Hepatocyte (in vitro differentiated cells): ENCODE measurements around the gene SIL1. TPM values are rescaled to one million over a fixed set of nuclear protein-coding genes. Genes with fewer than 3 reads are reported as not detected.

ENCODE experiments used
- DNase-seq: peaks from one replicate; pipeline ENCODE4 v3.0.0-alpha.2; 2016; ENCODE audit warnings: low spot score
- H2AFZ ChIP-seq: fragments of 200-600 bp; sonication (generic); 2 replicates; pipeline ENCODE4 v1.6.0; 2016; ENCODE audit warnings: antibody characterized with exemption, mild to moderate bottlenecking
- H3K27ac ChIP-seq: fragments of 200-600 bp; sonication (generic); 2 replicates; pipeline ENCODE4 v1.5.1; 2016; ENCODE audit warnings: mild to moderate bottlenecking
- H3K27me3 ChIP-seq: fragments of 200-600 bp; sonication (generic); 2 replicates; pipeline ENCODE4 v1.6.1; 2016
- H3K36me3 ChIP-seq: fragments of 200-600 bp; sonication (generic); replicated peaks from 2 replicates; pipeline ENCODE4 v1.5.1; 2016; ENCODE audit warnings: low read depth; ENCODE audit not compliant: insufficient read depth
- H3K4me1 ChIP-seq: fragments of 200-600 bp; sonication (generic); 2 replicates; pipeline ENCODE4 v1.5.1; 2016; ENCODE audit warnings: mild to moderate bottlenecking, moderate library complexity; ENCODE audit not compliant: insufficient read depth
- H3K4me2 ChIP-seq: fragments of 200-600 bp; sonication (generic); 2 replicates; pipeline ENCODE4 v1.6.0; 2016
- H3K4me3 ChIP-seq: fragments of 200-600 bp; sonication (generic); 2 replicates; pipeline ENCODE4 v1.5.1; 2016; ENCODE audit warnings: mild to moderate bottlenecking
- H3K79me2 ChIP-seq: fragments of 200-600 bp; sonication (generic); 2 replicates; pipeline ENCODE4 v1.6.0; 2017; ENCODE audit warnings: mild to moderate bottlenecking
- H3K9me2 ChIP-seq: fragments of 200-600 bp; sonication (generic); replicated peaks from 2 replicates; pipeline ENCODE4 v1.6.0; 2017; ENCODE audit warnings: mild to moderate bottlenecking; ENCODE audit not compliant: insufficient read depth
- H3K9me3 ChIP-seq: fragments of 200-600 bp; sonication (generic); 2 replicates; pipeline ENCODE4 v1.5.1; 2016; ENCODE audit warnings: low read depth, mild to moderate bottlenecking
- H4K20me1 ChIP-seq: fragments of 200-600 bp; sonication (generic); 2 replicates; pipeline ENCODE4 v1.6.0; 2016; ENCODE audit warnings: mild to moderate bottlenecking; ENCODE audit not compliant: insufficient read depth, poor library complexity, severe bottlenecking
- CTCF ChIP-seq: fragments of 200-600 bp; sonication (generic); IDR thresholded peaks from 2 replicates; pipeline ENCODE4 v1.5.1; 2016; ENCODE audit warnings: antibody characterized with exemption, mild to moderate bottlenecking; ENCODE audit not compliant: poor library complexity
- EZH2 ChIP-seq: fragments of 200-600 bp; sonication (generic); IDR thresholded peaks from 2 replicates; pipeline ENCODE4 v1.6.1; 2016; ENCODE audit warnings: antibody characterized with exemption, mild to moderate bottlenecking, borderline replicate concordance
- EZH2phosphoT487 ChIP-seq: fragments of 200-600 bp; sonication (generic); IDR thresholded peaks from one replicate; pipeline ENCODE4 v1.6.1; 2018; ENCODE audit warnings: antibody characterized with exemption, mild to moderate bottlenecking, low read depth, moderate library complexity; ENCODE audit not compliant: unreplicated experiment, severe bottlenecking
- WGBS: methylation state at CpG from one replicate; pipeline ENCODE4 v1.1.6; 2016; ENCODE audit warnings: low lambda C conversion rate; ENCODE audit errors: missing lambda C conversion rate; 5-methylcytosine and 5-hydroxymethylcytosine counted together
- polyA plus RNA-seq: library from polyadenylated mRNA; unstranded; fragments of >200 nt; fragmentation: Nextera tagmentation; extraction: Ambion mirVana; gene quantifications from 2 replicates; pipeline ENCODE4 v1.2.1, GENCODE V29; 2016
- total RNA-seq: library from RNA; depleted of rRNA; stranded (reverse); fragments of >200 nt; gene quantifications from 2 replicates; pipeline ENCODE4 v1.2.3, GENCODE V29; 2014

The SIL1 gene
- total and polyA plus RNA-seq, 2 experiments from 2014 or later, result 82.0 to 176 TPM

GRCh38 chr5:138969323-138970002 lies 228.7 kb downstream of the SIL1 start:
- no peaks in the 10 kb centered on the region for H4K20me1 ChIP-seq
- H2AFZ ChIP-seq, result no peak overlapping the region
- peaks cover 13% of the 10 kb centered on the region for H3K4me1 ChIP-seq
- H3K4me3 ChIP-seq, result no peak overlapping the region
- DNase-seq, result no peak
- H3K9me3 ChIP-seq, result no peaks in the 10 kb centered on the region
- no peak overlapping the region for H3K27ac ChIP-seq
- TF ChIP-seq CTCF, result no peak
- no peak for TF ChIP-seq EZH2
- no peak for TF ChIP-seq EZH2phosphoT487
- no peaks in the 10 kb centered on the region for H3K27me3 ChIP-seq
- H3K4me2 ChIP-seq, result no peak overlapping the region
- WGBS, result 97% methylated on average over 5 of the region's 5 CpGs
- no peaks in the 10 kb centered on the region for H3K9me2 ChIP-seq
- H3K79me2 ChIP-seq, result no peaks in the 10 kb centered on the region
- H3K36me3 ChIP-seq, result no peaks in the 10 kb centered on the region

GRCh38 chr5:138968601-138969000 lies 229.6 kb downstream of the SIL1 start:
- Histone ChIP-seq H3K9me3 (no peaks in the 10 kb centered on the region), H2AFZ (no peak overlapping the region), H3K36me3 (no peaks in the 10 kb centered on the region), H3K4me3 (no peak overlapping the region), H3K27ac (no peak overlapping the region), H3K9me2 (no peaks in the 10 kb centered on the region), H3K79me2 (no peaks in the 10 kb centered on the region), H3K4me2 (no peak overlapping the region), H3K4me1 (peaks cover 19% of the 10 kb centered on the region), H4K20me1 (no peaks in the 10 kb centered on the region), H3K27me3 (no peaks in the 10 kb centered on the region)
- TF ChIP-seq EZH2 (no peak), CTCF (no peak), EZH2phosphoT487 (no peak)
- no peak for DNase-seq
- 87% methylated on average over 4 of the region's 4 CpGs for WGBS

GRCh38 chr5:138967791-138968448 lies 230.2 kb downstream of the SIL1 start:
- H3K79me2 ChIP-seq, result no peaks in the 10 kb centered on the region
- 87% methylated on average over 10 of the region's 10 CpGs for WGBS
- no peak overlapping the region for H3K4me2 ChIP-seq
- H3K36me3 ChIP-seq, result no peaks in the 10 kb centered on the region
- DNase-seq, result no peak
- no peak overlapping the region for H2AFZ ChIP-seq
- H3K9me3 ChIP-seq, result no peaks in the 10 kb centered on the region
- H4K20me1 ChIP-seq, result no peaks in the 10 kb centered on the region
- H3K27ac ChIP-seq, result no peak overlapping the region
- H3K27me3 ChIP-seq, result no peaks in the 10 kb centered on the region
- no peaks in the 10 kb centered on the region for H3K9me2 ChIP-seq
- no peak overlapping the region for H3K4me3 ChIP-seq
- TF ChIP-seq CTCF (no peak), EZH2phosphoT487 (no peak), EZH2 (no peak)
- peaks cover 23% of the 10 kb centered on the region for H3K4me1 ChIP-seq
